DMS 273 (cell line): ENCODE measurements around the gene NF1.
"Not testable (repeated sequence)": the region's sequence is repeated elsewhere in the genome, so short reads cannot be mapped to it uniquely, and the experiment has no call there.

Experiments
- DNase-seq: peaks from one replicate; lab custom pipeline; 2025; ENCODE audit not compliant: unreplicated experiment; lab: John Stamatoyannopoulos, UW

The NF1 gene

DNA sequence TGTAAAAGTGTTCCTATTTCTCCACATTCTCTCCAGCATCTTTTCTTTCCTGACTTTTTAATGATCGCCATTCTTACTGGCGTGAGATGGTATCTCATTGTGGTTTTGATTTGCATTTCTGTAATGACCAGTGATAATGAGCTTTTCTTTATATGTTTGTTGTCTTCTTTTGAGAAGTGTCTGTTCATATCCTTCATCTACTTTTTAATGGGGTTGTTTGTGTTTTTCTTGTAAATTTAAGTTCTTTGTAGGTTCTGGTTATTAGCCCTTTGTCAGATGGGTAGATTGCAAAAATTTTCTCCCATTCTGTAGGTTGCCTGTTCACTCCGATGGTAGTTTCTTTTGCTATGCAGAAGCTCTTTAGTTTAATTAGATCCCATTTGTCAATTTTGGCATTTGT is 81.4 kb downstream of the NF1 start:
- not testable (repeated sequence) for DNase-seq

DNA sequence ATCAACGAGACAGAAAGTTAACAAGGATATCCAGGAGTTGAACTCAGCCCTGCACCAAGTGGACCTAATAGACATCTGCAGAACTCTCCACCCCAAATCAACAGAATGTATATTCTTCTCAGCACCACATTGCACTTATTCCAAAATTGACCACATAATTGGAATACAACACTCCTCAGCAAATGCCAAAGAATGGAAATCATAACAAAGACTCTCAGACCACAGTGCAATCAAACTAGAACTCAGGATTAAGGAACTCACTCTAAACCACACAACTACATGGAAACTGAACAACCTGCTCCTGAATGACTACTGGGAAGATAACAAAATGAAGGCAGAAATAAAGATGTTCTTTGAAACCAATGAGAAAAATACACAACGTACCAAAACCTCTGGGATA is 84.2 kb downstream of the NF1 start:
- not testable (repeated sequence) for DNase-seq

DNA sequence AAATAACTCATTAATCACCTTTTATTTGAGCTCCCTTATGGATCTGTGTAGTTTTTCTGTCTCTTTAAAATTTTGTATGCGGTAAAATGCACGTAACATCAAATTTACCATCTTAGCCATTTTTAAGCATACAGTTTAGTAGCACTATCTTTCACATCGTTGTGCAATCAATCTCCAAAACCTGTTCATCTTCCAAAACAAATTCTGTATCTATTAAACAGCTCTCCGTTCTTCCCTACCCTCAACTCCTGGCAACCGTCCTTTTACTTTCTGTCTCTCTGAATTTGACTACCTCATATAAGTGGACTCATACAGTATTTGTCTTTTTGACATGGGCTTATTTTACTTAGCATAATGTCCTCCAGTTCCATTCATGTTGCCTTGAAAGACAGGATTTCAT is 100.5 kb downstream of the NF1 start:
- DNase-seq = no peak

DNA sequence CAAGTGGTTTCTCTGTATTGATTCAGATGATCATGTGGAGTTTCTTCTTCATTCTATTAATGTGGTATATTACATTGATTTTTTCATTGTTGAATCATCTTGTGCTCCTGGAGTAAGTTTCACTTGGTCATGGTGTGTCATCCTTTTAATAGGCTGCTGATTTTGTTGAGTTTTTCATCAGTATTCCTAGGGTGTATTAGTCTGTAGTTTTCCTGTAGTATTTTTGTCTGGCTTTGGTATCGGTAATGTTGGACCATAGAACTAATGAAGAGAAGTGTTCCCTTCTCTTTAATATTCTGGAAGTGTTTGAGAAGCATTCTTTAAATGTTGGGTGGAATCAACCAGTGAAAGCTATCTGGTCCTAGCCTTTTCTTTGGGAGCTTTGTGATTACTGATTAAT is 103.2 kb downstream of the NF1 start:
- no peak for DNase-seq

DNA sequence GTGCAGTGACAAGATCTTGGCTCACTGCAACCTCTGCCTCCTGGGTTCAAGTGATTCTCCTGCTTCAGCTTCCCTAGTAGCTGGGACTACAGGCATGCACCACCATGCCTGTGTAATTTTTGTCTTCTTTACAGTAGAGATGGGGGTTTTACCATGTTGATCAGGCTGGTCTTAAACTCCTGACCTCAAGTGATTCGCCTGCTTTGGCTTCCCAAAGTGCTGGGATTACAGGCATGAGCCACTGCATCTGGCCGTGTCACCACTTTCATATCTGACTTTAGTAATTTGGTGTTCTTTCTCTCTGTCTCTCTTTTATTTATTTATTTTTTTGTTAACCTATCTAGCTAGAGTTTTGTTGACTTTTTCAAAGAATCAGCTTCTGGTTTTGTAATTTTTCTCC is 103.9 kb downstream of the NF1 start:
- not testable (repeated sequence) for DNase-seq

GRCh38 chr17:31200287-31200686 is 105.5 kb downstream of the NF1 start:
- no peak for DNase-seq

- no peak for DNase-seq
Observed at GRCh38 chr17:31202968-31203367, 108.2 kb downstream of the NF1 start.

- DNase-seq = no peak
Observed at GRCh38 chr17:31211352-31212012, 116.7 kb downstream of the NF1 start.

- DNase-seq = peak; percentile 71
Observed at GRCh38 chr17:31216031-31216751, 121.4 kb downstream of the NF1 start.

DNA sequence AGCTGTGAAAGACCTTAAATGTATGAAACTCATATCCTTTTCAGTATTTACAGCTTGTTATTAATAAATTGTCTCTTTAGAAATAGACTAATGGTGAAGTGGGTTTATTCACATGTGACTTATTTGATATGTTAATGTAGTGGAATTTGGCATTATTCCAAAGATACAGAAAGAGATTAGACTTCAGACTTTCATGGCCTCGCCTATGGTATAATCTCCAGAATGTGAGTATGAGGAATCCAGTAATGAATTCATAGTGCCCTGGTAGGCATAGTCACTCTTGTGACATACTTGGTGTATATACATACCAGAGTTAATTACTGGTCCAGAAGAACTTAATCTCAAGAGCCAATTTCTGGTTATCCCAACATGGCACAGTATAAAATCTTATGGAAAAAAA is 129.6 kb downstream of the NF1 start:
- peak; percentile 16 for DNase-seq

DNA sequence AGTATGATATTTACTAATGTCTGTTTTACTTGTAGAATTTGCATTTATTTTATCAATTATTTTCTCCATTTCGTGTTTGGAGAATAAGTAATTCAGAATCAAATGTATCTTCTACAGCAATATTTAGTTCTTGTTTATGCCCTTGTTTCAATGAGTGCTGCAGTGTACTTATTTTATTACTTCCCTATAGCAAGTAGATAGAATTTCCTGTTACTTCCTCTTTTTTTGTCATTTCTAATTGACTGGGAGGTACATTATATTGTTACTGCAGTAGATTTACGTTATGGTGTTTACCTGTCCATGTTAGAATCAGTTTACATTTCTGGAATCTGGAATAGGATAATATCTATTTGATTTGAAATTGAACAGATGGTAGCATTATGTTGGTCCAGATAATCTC is 131.1 kb downstream of the NF1 start:
- DNase-seq = no peak

GRCh38 chr17:31226373-31226772 is 131.6 kb downstream of the NF1 start:
- DNase-seq = no peak

- no peak for DNase-seq
Observed at GRCh38 chr17:31226950-31227349, 132.2 kb downstream of the NF1 start.

DNA sequence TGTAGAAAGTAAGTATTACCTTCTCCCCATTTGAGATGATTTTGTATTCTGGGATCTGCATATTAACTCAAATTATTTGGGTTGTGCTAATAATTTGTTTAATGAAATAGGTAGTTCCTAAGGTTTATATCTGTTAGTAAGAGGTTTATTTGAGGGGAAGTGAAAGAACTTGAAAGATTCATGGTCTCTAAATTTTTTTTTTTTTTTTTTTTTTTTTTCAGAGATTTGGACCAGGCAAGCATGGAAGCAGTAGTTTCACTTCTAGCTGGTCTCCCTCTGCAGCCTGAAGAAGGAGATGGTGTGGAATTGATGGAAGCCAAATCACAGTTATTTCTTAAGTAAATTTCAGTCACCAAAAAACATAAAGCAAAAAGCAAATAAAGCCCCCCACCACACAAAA is 137.1 kb downstream of the NF1 start:
- DNase-seq = no peak

- DNase-seq = no peak
Observed at GRCh38 chr17:31235110-31235509, 140.3 kb downstream of the NF1 start.

DNA sequence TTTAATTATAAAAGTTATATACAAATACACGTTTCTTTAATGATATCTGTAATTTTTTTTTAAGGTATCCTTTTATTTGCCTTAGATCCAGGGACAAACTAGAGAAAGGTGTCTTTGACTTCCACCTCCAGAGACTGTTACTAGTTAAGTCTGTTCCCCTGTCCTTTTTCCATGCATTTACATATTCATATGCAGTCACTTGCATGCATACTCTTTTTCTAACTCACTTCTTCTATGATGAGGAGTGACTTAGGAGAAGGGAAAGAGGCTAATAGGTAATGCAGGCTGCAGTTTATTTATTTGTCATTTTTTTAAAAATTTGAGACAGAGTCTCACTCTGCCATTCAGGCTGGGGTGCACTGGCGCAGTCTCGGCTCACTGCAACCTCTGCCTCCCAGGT is 141.4 kb downstream of the NF1 start:
- DNase-seq = no peak

DNA sequence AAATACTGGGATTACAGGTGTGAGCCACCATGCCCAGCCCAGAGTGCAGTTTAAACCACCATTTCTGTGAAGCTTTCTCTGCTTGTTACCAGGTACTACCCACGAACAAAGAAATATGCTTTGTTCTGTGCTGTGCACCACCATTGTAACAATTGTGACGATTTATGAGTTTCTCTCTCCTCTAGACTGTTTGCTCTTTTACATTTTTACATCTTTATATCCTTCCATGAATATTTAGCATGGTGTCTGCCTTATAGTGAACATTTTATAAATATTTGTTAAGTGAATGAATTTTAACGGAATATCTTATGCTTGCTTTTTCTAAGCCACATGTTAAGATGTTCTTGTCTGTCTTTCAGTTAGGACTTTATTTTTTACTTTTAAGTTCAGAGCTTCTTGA is 141.9 kb downstream of the NF1 start:
- no peak for DNase-seq

- no peak for DNase-seq
Observed at GRCh38 chr17:31241116-31241515, 146.3 kb downstream of the NF1 start.

- DNase-seq = no peak
Observed at GRCh38 chr17:31248986-31249834, 154.4 kb downstream of the NF1 start.

GRCh38 chr17:31249835-31250141 is 155.0 kb downstream of the NF1 start:
- no peak for DNase-seq

- DNase-seq = no peak
Observed at GRCh38 chr17:31250229-31250628, 155.5 kb downstream of the NF1 start.
